ENCODE results near the gene NACA2.
"Not testable (repeated sequence)": the region's sequence is repeated elsewhere in the genome, so short reads cannot be mapped to it uniquely, and the experiment has no call there.

The NACA2 gene

DNA sequence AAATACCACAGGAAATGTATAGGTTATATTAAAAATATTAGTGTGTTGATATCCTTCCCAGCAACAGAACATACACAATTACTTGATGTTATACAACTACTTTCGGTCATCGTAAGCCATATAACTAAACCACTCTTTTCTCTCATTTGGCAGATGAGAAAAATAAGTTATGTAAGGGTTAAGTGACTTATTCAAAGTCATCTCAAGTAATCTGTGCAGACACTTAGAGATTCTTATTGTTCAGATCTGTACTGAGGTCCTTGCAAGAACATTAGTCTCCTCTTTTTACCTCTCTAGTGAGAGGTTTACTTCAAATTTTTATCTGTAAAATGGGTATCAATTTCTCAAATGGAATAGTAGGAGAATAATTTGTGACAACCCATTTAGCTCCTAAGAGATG lies 15.0 kb downstream of the NACA2 start:
- H3K27ac ChIP-seq (ENCODE audit: low read length): no peak overlapping the region
- no peaks in the 10 kb centered on the region for H3K4me1 ChIP-seq (ENCODE audit: control insufficient read depth in 1 of 2, insufficient read depth in 2 of 2, low read length in 2 of 2)
- H3K36me3 ChIP-seq (ENCODE audit: control insufficient read depth in 1 of 2, insufficient read depth in 2 of 2, low read length in 2 of 2): no peaks in the 10 kb centered on the region
- no peak overlapping the region for H3K4me3 ChIP-seq (ENCODE audit: low read depth in 1 of 2, low read length in 2 of 2)
- no peaks in the 10 kb centered on the region for H3K9me3 ChIP-seq (ENCODE audit: control insufficient read depth in 1 of 2, low read length in 2 of 2)
- no peaks in the 10 kb centered on the region for H3K27me3 ChIP-seq (ENCODE audit: low read depth, low read length)

- Histone ChIP-seq H3K9me3 (ENCODE audit: control insufficient read depth in 1 of 2, low read length in 2 of 2) (no peaks in the 10 kb centered on the region), H3K27ac (ENCODE audit: low read length) (no peak overlapping the region), H3K36me3 (ENCODE audit: control insufficient read depth in 1 of 2, insufficient read depth in 2 of 2, low read length in 2 of 2) (no peaks in the 10 kb centered on the region), H3K4me3 (ENCODE audit: low read depth in 1 of 2, low read length in 2 of 2) (no peak overlapping the region), H3K4me1 (ENCODE audit: control insufficient read depth in 1 of 2, insufficient read depth in 2 of 2, low read length in 2 of 2) (no peaks in the 10 kb centered on the region), H3K27me3 (ENCODE audit: low read depth, low read length) (no peaks in the 10 kb centered on the region)
Measured at GRCh38 chr17:61575352-61575975, 15.6 kb downstream of the NACA2 start.

- no peaks in the 10 kb centered on the region for H3K36me3 ChIP-seq (ENCODE audit: control insufficient read depth in 1 of 2, insufficient read depth in 2 of 2, low read length in 2 of 2)
- H3K4me3 ChIP-seq (ENCODE audit: low read depth in 1 of 2, low read length in 2 of 2): no peak overlapping the region
- H3K4me1 ChIP-seq (ENCODE audit: control insufficient read depth in 1 of 2, insufficient read depth in 2 of 2, low read length in 2 of 2): no peaks in the 10 kb centered on the region
- H3K27me3 ChIP-seq (ENCODE audit: low read depth, low read length): no peaks in the 10 kb centered on the region
- H3K27ac ChIP-seq (ENCODE audit: low read length): no peak overlapping the region
- H3K9me3 ChIP-seq (ENCODE audit: control insufficient read depth in 1 of 2, low read length in 2 of 2): no peaks in the 10 kb centered on the region
Measured at GRCh38 chr17:61574542-61575351, 16.3 kb downstream of the NACA2 start.

DNA sequence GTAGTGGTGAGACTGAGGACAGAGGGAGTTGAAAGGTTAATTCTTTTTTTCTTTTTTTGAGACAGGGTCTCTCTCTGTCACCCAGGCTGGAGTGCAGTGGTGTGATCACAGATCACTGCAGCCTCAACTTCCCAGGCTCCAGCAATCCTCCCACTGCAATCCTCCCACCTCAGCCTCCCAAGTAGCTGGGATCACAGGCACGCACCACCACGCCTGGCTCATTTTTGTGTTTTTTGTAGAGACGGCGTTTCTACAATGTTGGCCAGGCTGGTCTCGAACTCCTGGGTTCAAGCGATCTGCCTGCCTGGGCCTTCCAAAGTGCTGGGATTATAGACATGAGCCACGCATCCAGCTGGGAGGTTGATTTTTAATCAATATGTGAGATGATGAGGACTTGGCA lies 18.5 kb downstream of the NACA2 start:
- not testable (repeated sequence) for H3K4me3 ChIP-seq (ENCODE audit: low read depth in 1 of 2, low read length in 2 of 2); H3K4me1 ChIP-seq (ENCODE audit: control insufficient read depth in 1 of 2, insufficient read depth in 2 of 2, low read length in 2 of 2); H3K27ac ChIP-seq (ENCODE audit: low read length); H3K27me3 ChIP-seq (ENCODE audit: low read depth, low read length); H3K9me3 ChIP-seq (ENCODE audit: control insufficient read depth in 1 of 2, low read length in 2 of 2); H3K36me3 ChIP-seq (ENCODE audit: control insufficient read depth in 1 of 2, insufficient read depth in 2 of 2, low read length in 2 of 2)

DNA sequence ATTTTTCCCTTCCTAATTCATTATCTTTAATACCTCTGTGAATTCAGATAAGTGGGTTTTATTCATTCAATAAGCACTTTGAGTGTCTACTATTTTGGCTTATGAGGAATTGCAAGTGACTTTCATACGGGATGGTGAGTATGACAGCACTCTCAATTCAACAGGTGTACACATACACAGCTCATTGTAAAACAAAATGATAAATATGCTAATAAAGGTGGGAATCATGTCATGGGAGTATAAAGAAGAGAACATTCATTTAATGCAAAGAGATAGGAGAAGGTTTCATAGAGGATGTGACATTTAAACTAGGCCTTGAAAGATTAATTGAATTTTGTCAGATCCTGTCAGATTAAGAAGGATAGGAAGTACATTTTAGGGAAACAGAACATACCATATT lies 19.4 kb downstream of the NACA2 start:
- Histone ChIP-seq H3K9me3 (ENCODE audit: control insufficient read depth in 1 of 2, low read length in 2 of 2) (no peaks in the 10 kb centered on the region), H3K4me3 (ENCODE audit: low read depth in 1 of 2, low read length in 2 of 2) (no peak overlapping the region), H3K36me3 (ENCODE audit: control insufficient read depth in 1 of 2, insufficient read depth in 2 of 2, low read length in 2 of 2) (no peaks in the 10 kb centered on the region), H3K27me3 (ENCODE audit: low read depth, low read length) (no peaks in the 10 kb centered on the region), H3K27ac (ENCODE audit: low read length) (no peak overlapping the region), H3K4me1 (ENCODE audit: control insufficient read depth in 1 of 2, insufficient read depth in 2 of 2, low read length in 2 of 2) (no peaks in the 10 kb centered on the region)

DNA sequence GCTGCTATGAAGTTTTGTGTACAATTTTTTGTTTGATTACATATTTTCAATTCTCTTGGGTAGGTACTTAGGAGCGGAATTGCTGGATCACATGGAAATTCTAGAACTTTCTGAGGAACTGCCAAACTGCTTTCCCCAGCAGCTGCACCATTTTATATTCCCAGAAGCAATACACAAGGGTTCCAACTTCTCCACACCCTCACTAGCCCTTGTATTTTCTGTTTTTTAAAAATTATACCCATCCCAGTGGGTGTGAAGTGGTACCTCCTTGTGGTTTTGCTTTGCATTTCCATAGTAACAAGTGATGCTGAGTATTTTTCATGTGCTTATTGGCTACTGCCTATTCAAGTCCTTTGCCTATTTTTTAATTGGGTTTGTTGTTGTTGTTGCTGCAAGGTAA lies 20.9 kb downstream of the NACA2 start:
- no peaks in the 10 kb centered on the region for H3K36me3 ChIP-seq (ENCODE audit: control insufficient read depth in 1 of 2, insufficient read depth in 2 of 2, low read length in 2 of 2)
- no peaks in the 10 kb centered on the region for H3K27me3 ChIP-seq (ENCODE audit: low read depth, low read length)
- H3K4me1 ChIP-seq (ENCODE audit: control insufficient read depth in 1 of 2, insufficient read depth in 2 of 2, low read length in 2 of 2): no peaks in the 10 kb centered on the region
- no peak overlapping the region for H3K27ac ChIP-seq (ENCODE audit: low read length)
- no peak overlapping the region for H3K4me3 ChIP-seq (ENCODE audit: low read depth in 1 of 2, low read length in 2 of 2)
- no peaks in the 10 kb centered on the region for H3K9me3 ChIP-seq (ENCODE audit: control insufficient read depth in 1 of 2, low read length in 2 of 2)

DNA sequence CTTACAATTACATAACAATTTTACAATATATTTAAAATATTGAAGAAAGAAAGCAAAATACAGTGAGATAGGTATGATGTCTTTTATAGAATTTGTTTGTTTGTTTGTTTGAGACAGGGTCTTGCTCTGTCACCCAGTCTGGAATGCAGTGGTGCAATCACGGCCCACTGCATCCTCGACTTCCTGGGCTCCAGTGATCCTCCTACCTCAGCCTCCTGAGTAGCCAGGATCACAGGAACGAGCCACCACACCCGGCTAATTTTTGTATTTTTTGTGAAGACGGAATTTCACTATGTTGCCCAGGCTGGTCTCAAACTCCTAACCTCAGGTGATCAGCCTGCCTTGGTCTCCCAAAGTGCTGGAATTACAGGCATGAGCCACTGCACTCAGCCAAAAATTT lies 21.5 kb downstream of the NACA2 start:
- H3K27me3 ChIP-seq (ENCODE audit: low read depth, low read length); H3K36me3 ChIP-seq (ENCODE audit: control insufficient read depth in 1 of 2, insufficient read depth in 2 of 2, low read length in 2 of 2); H3K9me3 ChIP-seq (ENCODE audit: control insufficient read depth in 1 of 2, low read length in 2 of 2); H3K4me3 ChIP-seq (ENCODE audit: low read depth in 1 of 2, low read length in 2 of 2); H3K4me1 ChIP-seq (ENCODE audit: control insufficient read depth in 1 of 2, insufficient read depth in 2 of 2, low read length in 2 of 2); H3K27ac ChIP-seq (ENCODE audit: low read length): not testable (repeated sequence)

- H3K4me3 ChIP-seq (ENCODE audit: low read depth in 1 of 2, low read length in 2 of 2): no peak overlapping the region
- no peaks in the 10 kb centered on the region for H3K9me3 ChIP-seq (ENCODE audit: control insufficient read depth in 1 of 2, low read length in 2 of 2)
- no peaks in the 10 kb centered on the region for H3K27me3 ChIP-seq (ENCODE audit: low read depth, low read length)
- no peaks in the 10 kb centered on the region for H3K4me1 ChIP-seq (ENCODE audit: control insufficient read depth in 1 of 2, insufficient read depth in 2 of 2, low read length in 2 of 2)
- no peaks in the 10 kb centered on the region for H3K36me3 ChIP-seq (ENCODE audit: control insufficient read depth in 1 of 2, insufficient read depth in 2 of 2, low read length in 2 of 2)
- H3K27ac ChIP-seq (ENCODE audit: low read length): no peak overlapping the region
Measured at GRCh38 chr17:61568219-61569072, 22.6 kb downstream of the NACA2 start.

DNA sequence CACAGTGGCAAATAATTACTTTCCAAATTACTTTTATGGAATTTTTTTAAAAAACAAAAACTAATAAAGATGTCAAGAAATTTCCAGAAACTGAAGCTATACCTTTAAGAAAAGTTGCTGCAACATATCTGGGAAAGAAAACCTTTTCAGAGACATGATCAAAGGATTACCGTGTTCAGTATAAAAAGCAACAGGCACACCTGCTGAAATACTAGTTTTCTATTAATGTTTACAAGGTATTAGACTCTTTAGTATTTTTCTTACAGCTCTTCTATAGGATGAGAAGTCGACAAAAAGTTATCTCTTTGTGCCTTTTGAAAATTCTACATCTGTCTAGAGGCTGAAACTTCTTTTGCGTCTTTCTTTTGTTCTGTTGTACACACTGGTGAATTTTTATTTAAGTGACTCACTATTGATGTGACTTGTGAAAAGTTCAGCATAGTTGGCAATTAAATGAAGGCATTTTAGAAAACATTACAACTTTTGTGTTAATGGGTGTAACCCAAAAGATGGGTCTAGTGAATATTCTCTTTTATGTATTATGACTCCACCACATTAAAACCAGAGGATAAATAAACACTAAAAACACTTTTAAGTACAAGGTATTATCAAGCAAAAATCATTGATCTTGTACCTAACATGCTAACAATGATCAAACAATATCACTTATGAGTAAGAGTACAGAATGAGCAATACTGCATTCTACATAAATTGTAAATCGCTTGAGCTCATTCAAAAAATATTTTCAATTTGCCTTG lies 23.8 kb downstream of the NACA2 start:
- Histone ChIP-seq H3K9me3 (ENCODE audit: control insufficient read depth in 1 of 2, low read length in 2 of 2) (no peaks in the 10 kb centered on the region), H3K27ac (ENCODE audit: low read length) (no peak overlapping the region), H3K4me3 (ENCODE audit: low read depth in 1 of 2, low read length in 2 of 2) (no peak overlapping the region), H3K4me1 (ENCODE audit: control insufficient read depth in 1 of 2, insufficient read depth in 2 of 2, low read length in 2 of 2) (no peaks in the 10 kb centered on the region), H3K27me3 (ENCODE audit: low read depth, low read length) (no peaks in the 10 kb centered on the region), H3K36me3 (ENCODE audit: control insufficient read depth in 1 of 2, insufficient read depth in 2 of 2, low read length in 2 of 2) (no peaks in the 10 kb centered on the region)

DNA sequence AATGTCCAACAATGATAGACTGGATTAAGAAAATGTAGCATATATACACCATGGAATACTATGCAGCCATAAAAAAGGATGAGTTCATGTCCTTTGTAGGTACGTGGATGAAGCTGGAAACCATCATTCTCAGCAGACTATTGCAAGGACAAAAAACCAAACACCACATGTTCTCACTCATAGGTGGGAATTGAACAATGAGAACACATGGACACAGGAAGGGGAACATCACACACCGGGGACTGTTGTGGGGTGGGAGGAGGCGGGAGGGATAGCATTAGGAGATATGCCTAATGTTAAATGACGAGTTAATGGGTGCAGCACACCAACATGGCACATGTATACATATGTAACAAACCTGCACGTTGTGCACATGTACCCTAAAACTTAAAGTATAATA lies 24.6 kb downstream of the NACA2 start:
- not testable (repeated sequence) for H3K27me3 ChIP-seq (ENCODE audit: low read depth, low read length); H3K4me3 ChIP-seq (ENCODE audit: low read depth in 1 of 2, low read length in 2 of 2); H3K9me3 ChIP-seq (ENCODE audit: control insufficient read depth in 1 of 2, low read length in 2 of 2); H3K36me3 ChIP-seq (ENCODE audit: control insufficient read depth in 1 of 2, insufficient read depth in 2 of 2, low read length in 2 of 2); H3K27ac ChIP-seq (ENCODE audit: low read length); H3K4me1 ChIP-seq (ENCODE audit: control insufficient read depth in 1 of 2, insufficient read depth in 2 of 2, low read length in 2 of 2)

DNA sequence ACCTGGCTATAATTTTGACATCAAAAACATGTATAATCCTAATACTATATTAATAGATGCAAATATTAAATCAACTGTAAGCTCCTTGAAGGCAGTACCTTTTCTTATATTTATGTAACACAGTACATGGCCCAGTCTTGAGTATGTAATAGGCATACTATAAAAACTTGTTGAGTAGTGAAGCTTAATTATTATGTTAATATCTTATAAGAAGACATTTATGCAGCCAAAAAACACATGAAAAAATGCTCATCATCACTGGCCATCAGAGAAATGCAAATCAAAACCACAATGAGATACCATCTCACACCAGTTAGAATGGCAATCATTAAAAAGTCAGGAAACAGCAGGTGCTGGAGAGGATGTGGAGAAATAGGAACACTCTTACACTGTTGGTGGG lies 25.2 kb downstream of the NACA2 start:
- not testable (repeated sequence) for H3K4me1 ChIP-seq (ENCODE audit: control insufficient read depth in 1 of 2, insufficient read depth in 2 of 2, low read length in 2 of 2); H3K27me3 ChIP-seq (ENCODE audit: low read depth, low read length); H3K9me3 ChIP-seq (ENCODE audit: control insufficient read depth in 1 of 2, low read length in 2 of 2)

More for the DNA sequence above, 25.2 kb downstream of the NACA2 start:
- H3K4me3 ChIP-seq (ENCODE audit: low read depth in 1 of 2, low read length in 2 of 2); H3K36me3 ChIP-seq (ENCODE audit: control insufficient read depth in 1 of 2, insufficient read depth in 2 of 2, low read length in 2 of 2); H3K27ac ChIP-seq (ENCODE audit: low read length): not testable (repeated sequence)
